GM12878 (cell line): ENCODE results near the gene MB21D2. TPM values are rescaled to one million over a fixed set of nuclear protein-coding genes. Genes with fewer than 3 reads are reported as not detected.

Experiments used
- ATAC-seq: fragments of 200-7000 bp; cut with Tn5 transposase; 3 replicates; pipeline ENCODE4 v1.9.1; 2020; ENCODE audit warnings: mild to moderate bottlenecking, moderate library complexity
- BruUV-seq: library from RNA; stranded (reverse); fragments of 400-500 nt; replicated peaks from 2 replicates; lab custom pipeline; 2021; lab: Mats Ljungman, UMichigan
- CTCF ChIA-PET: fragments of 300-600 bp; sonication (Branson Sonifier 250); formaldehyde crosslinking; extraction: SDS; loops from one replicate; lab custom pipeline; 2021; ENCODE audit warnings: inconsistent platforms; lab: Yijun Ruan, JAX
- POLR2A ChIA-PET: fragments of 350-600 bp; formaldehyde crosslinking; extraction: SDS; loops from one replicate; lab custom pipeline; 2021; ENCODE audit warnings: inconsistent platforms; lab: Charles Lee
- RAD21 ChIA-PET: fragments of 300-600 bp; sonication (Branson Sonifier 250); formaldehyde crosslinking; loops from one replicate; lab custom pipeline; 2023; ENCODE audit warnings: antibody characterized with exemption; ENCODE audit not compliant: unreplicated experiment; lab: Charles Lee
- SMC1A ChIA-PET: fragments of 300-600 bp; sonication (Branson Sonifier 250); formaldehyde crosslinking; loops from one replicate; lab custom pipeline; 2023; ENCODE audit not compliant: unreplicated experiment, uncharacterized antibody; lab: Charles Lee
- DNase-seq: peaks from one replicate; pipeline ENCODE4 v3.0.0-alpha.2; 2011; ENCODE audit warnings: low read depth, low spot score
- FAIRE-seq: peaks from 3 replicates; lab custom pipeline; 2011; peaks lifted over from hg19 to GRCh38; lab: Jason Lieb, UNC
- H2AFZ ChIP-seq: 2 replicates; pipeline ENCODE4 v1.6.0; 2011; ENCODE audit warnings: low read depth, low read length, control low read depth; ENCODE audit not compliant: control insufficient read depth
- H3K27ac ChIP-seq: 2 replicates; pipeline ENCODE4 v1.5.1; 2011; ENCODE audit warnings: control low read depth; ENCODE audit not compliant: control insufficient read depth, insufficient read depth
- H3K27me3 ChIP-seq, 2 experiments: replicated peaks in 1 of 2; 2 replicates each; pipeline versions ENCODE4 v1.6.0 to v1.6.1; 2011; ENCODE audit warnings: low read length in 1 of 2; ENCODE audit not compliant: control insufficient read depth in 2 of 2, insufficient read depth in 2 of 2
- H3K36me3 ChIP-seq, 2 experiments: 2 replicates each; pipeline ENCODE4 v1.5.1; 2011; ENCODE audit warnings: low read length in 1 of 2; ENCODE audit not compliant: control insufficient read depth in 2 of 2, insufficient read depth in 2 of 2
- H3K4me1 ChIP-seq: 2 replicates; pipeline ENCODE4 v1.6.1; 2011; ENCODE audit warnings: mild to moderate bottlenecking, low read length, moderate library complexity, mixed read lengths; ENCODE audit not compliant: control insufficient read depth, insufficient read depth
- H3K4me2 ChIP-seq: 2 replicates; pipeline ENCODE4 v1.6.0; 2011; ENCODE audit warnings: control low read depth; ENCODE audit not compliant: control insufficient read depth, insufficient read depth
- H3K4me3 ChIP-seq: fragments of 200-600 bp; sonication (generic); 2 replicates; pipeline ENCODE4 v1.5.1; 2016
- H3K79me2 ChIP-seq: 2 replicates; pipeline ENCODE4 v1.6.0; 2011; ENCODE audit warnings: low read length; ENCODE audit not compliant: control insufficient read depth, insufficient read depth
- H3K9ac ChIP-seq: 2 replicates; pipeline ENCODE4 v1.8.0; 2011; ENCODE audit warnings: low read length, control low read depth, mixed read lengths; ENCODE audit not compliant: control insufficient read depth, insufficient read depth
- H3K9me3 ChIP-seq: replicated peaks from 3 replicates; pipeline ENCODE4 v1.5.1; 2011; ENCODE audit warnings: mild to moderate bottlenecking, low read length; ENCODE audit not compliant: control insufficient read depth, insufficient read depth
- H4K20me1 ChIP-seq: 2 replicates; pipeline ENCODE4 v1.6.0; 2011; ENCODE audit not compliant: control insufficient read depth, insufficient read depth
- CBX5 ChIP-seq: sonication (generic); IDR thresholded peaks from 2 replicates; pipeline ENCODE4 v1.6.1; 2016; ENCODE audit warnings: low read depth, moderate library complexity, mild to moderate bottlenecking, inconsistent platforms
- CHD4 ChIP-seq: fragments of 200-600 bp; sonication (generic); IDR thresholded peaks from 2 replicates; pipeline ENCODE4 v1.6.1; 2016; ENCODE audit warnings: mild to moderate bottlenecking
- ESRRA ChIP-seq: IDR thresholded peaks from 2 replicates; pipeline ENCODE4 v1.6.1; 2012; ENCODE audit warnings: mild to moderate bottlenecking, low read length, improper control_type of control experiment
- MYB ChIP-seq: fragments of 150-350 bp; IDR thresholded peaks from 2 replicates; pipeline ENCODE4 v1.6.1; 2014; ENCODE audit warnings: mild to moderate bottlenecking, low read depth, low read length, borderline replicate concordance
- PRDM15 ChIP-seq: fragments of 450-650 bp; formaldehyde crosslinking; IDR thresholded peaks from 2 replicates; pipeline ENCODE4 v1.4.0; 2020; ENCODE audit warnings: mild to moderate bottlenecking, moderate library complexity
- RAD21 ChIP-seq: IDR thresholded peaks from 2 replicates; pipeline ENCODE4 v1.6.1; 2011; ENCODE audit warnings: mild to moderate bottlenecking, low read depth, low read length, moderate library complexity; ENCODE audit not compliant: insufficient read depth
- SMAD1 ChIP-seq: fragments of 450-650 bp; IDR thresholded peaks from 2 replicates; pipeline ENCODE4 v1.6.1; 2018; ENCODE audit warnings: mild to moderate bottlenecking, low read depth; ENCODE audit not compliant: partially characterized antibody
- SP1 ChIP-seq: IDR thresholded peaks from one replicate; pipeline ENCODE4 v1.6.1; 2011; ENCODE audit warnings: low read depth, low read length
- USF1 ChIP-seq: IDR thresholded peaks from 2 replicates; pipeline ENCODE4 v1.6.1; 2011; ENCODE audit warnings: borderline replicate concordance, low read depth, mild to moderate bottlenecking, moderate library complexity, mixed read lengths, low read length; ENCODE audit not compliant: insufficient read depth; ENCODE audit errors: extremely low read length
- ZNF217 ChIP-seq: fragments of 450-650 bp; IDR thresholded peaks from 2 replicates; pipeline ENCODE4 v1.6.1; 2017; ENCODE audit warnings: antibody characterized with exemption, mild to moderate bottlenecking
- ZZZ3 ChIP-seq: IDR thresholded peaks from 2 replicates; pipeline ENCODE4 v1.6.1; 2011; ENCODE audit warnings: low read depth; ENCODE audit not compliant: control insufficient read depth, insufficient read length
- WGBS: methylation state at CpG from one replicate; pipeline ENCODE4 v1.1.6; 2016; ENCODE audit warnings: low lambda C conversion rate; ENCODE audit not compliant: insufficient replicate concordance, insufficient coverage; ENCODE audit errors: missing lambda C conversion rate; 5-methylcytosine and 5-hydroxymethylcytosine counted together
- in situ Hi-C: fragments of 300-500 bp; cut with MboI; formaldehyde crosslinking; loops from 9 replicates; pipeline ENCODE4 v1.14.3; 2018; ENCODE audit warnings: mixed read lengths
- intact Hi-C: fragments of 100-400 bp; cut with micrococcal nuclease; formaldehyde crosslinking; loops from one replicate; pipeline ENCODE4 v1.14.2; 2022; ENCODE audit not compliant: unreplicated experiment
- polyA plus RNA-seq, 11 experiments: library from polyadenylated mRNA; depleted of rRNA in 4 of 11; unstranded in 6 of 11; stranded (reverse) in 5 of 11; fragments of >200 nt; fragmentation: Nextera tagmentation in 4 of 11; fragmentation: Illumina TruSeq in 1 of 11; extraction: Ambion mirVana in 4 of 11; extraction: Trizol in 1 of 11; gene quantifications; 1 replicate in 1 of 11; 2 replicates in 10 of 11; pipeline versions ENCODE4 v1.2.1 to v1.2.3, GENCODE V29; 2011 to 2016; ENCODE audit warnings: inconsistent platforms in 2 of 11, missing spikeins in 2 of 11, low read depth in 1 of 11
- total RNA-seq, 4 experiments: library from RNA; depleted of rRNA in 3 of 4; stranded (reverse); fragments of >200 nt in 3 of 4; fragmentation: Illumina TruSeq in 1 of 4; extraction: Trizol in 1 of 4; gene quantifications; 2 replicates each; pipeline versions ENCODE4 v1.2.1 to v1.2.3, GENCODE V29; 2013 to 2021

MB21D2 gene
- total and polyA plus RNA-seq, 10 of the 15 experiments (the other 5 are each of a cell fraction or from before 2014, with no cell fraction given), result 7.9 to 21.2 (median 15.3) TPM

- Histone ChIP-seq H3K36me3 (peaks cover 2 to 5% of the 10 kb centered on the region in 2 experiments; a peak in 2 of 4 replicates), H3K9me3 (peaks cover 12% of the 10 kb centered on the region; the same call in 2 of the 3 replicates), H2AFZ (no peak overlapping the region), H3K4me2 (no peak overlapping the region), H3K9ac (no peak overlapping the region), H3K4me3 (no peak overlapping the region), H4K20me1 (no peaks in the 10 kb centered on the region), H3K27me3 (no peaks in the 10 kb centered on the region), H3K79me2 (peaks cover 43% of the 10 kb centered on the region), H3K27ac (no peak overlapping the region), H3K4me1 (peaks cover 3% of the 10 kb centered on the region)
- FAIRE-seq (no peak), DNase-seq (no peak), ATAC-seq (no peak)
- TSS peak; percentile 3 for BruUV-seq
- intact Hi-C loops (no loop called here), in situ Hi-C loops (no loop called here)
- ChIA-PET SMC1A (interaction anchor here (0.6 to 4.5 kb wide), 9 partner anchors 8 to 288 kb away, joined by 3 to 26 read pairs (median 3); no protein-coding TSS in a partner anchor), RAD21 (interaction anchor here (0.9 to 1.7 kb wide), 4 partner anchors 9 to 17 kb away, joined by 3 to 6 read pairs (median 4); partner anchors contain the start of gene MB21D2), CTCF (interaction anchor here (0.9 to 2.1 kb wide), 2 partner anchors 9 to 12 kb away, joined by 3 to 10 read pairs; no protein-coding TSS in a partner anchor), POLR2A (interaction anchor here (0.6 kb wide), 1 partner anchor 76 kb away, joined by 4 read pairs; no protein-coding TSS in a partner anchor)
- WGBS, result 96% methylated on average over 3 of the region's 3 CpGs
- no peak for TF ChIP-seq ESRRA
- TF ChIP-seq SMAD1, result no peak
- TF ChIP-seq RAD21, result no peak
- TF ChIP-seq CBX5, result no peak
- no peak for TF ChIP-seq ZNF217
- TF ChIP-seq ZZZ3, result no peak
- no peak for TF ChIP-seq SP1
- no peak for TF ChIP-seq USF1
- no peak for TF ChIP-seq MYB
- no peak for TF ChIP-seq CHD4
- TF ChIP-seq PRDM15 (CRISPR knock-in tag), result no peak
Observed at GRCh38 chr3:192905980-192906678, 11.5 kb downstream of the MB21D2 start.
